HG02759 (cell line): ENCODE data around the gene ICAM1.
A peak's percentile ranks its signal among the peaks of the same experiment; 100 is the strongest.
"Not testable (repeated sequence)": the region's sequence is repeated elsewhere in the genome, so short reads cannot be mapped to it uniquely, and the experiment has no call there.

ENCODE experiments used
- ATAC-seq: cut with Tn5 transposase; IDR thresholded peaks from one replicate; pipeline ENCODE4 v1.9.1; 2021; ENCODE audit warnings: mild to moderate bottlenecking, moderate library complexity; ENCODE audit not compliant: unreplicated experiment

The ICAM1 gene

GRCh38 chr19:10241826-10242449 lies 29.0 kb upstream of the ICAM1 start:
- ATAC-seq, result not testable (repeated sequence)

GRCh38 chr19:10243606-10244005 lies 27.3 kb upstream of the ICAM1 start:
- ATAC-seq, result no peak

GRCh38 chr19:10245189-10245939 lies 25.6 kb upstream of the ICAM1 start:
- ATAC-seq, result no peak

DNA sequence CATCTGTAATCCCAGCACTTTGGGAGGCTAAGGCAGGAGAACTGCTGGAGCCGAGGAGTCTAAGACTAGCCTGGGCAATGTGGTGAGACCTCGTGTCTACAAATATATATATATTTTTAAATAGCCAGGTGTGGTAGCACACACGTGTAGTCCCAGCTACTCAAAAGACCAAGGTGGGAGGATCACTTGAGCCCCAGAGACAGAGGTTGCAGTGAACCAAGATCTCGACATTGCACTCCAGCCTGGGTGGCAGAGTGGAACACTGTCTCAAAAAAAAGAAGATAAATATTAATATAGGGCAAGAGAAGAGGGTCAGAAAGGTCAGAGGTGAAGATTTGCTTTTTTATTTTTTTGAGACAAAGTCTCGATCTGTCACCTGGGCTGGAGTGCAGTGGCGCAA lies 24.4 kb upstream of the ICAM1 start:
- no peak for ATAC-seq

DNA sequence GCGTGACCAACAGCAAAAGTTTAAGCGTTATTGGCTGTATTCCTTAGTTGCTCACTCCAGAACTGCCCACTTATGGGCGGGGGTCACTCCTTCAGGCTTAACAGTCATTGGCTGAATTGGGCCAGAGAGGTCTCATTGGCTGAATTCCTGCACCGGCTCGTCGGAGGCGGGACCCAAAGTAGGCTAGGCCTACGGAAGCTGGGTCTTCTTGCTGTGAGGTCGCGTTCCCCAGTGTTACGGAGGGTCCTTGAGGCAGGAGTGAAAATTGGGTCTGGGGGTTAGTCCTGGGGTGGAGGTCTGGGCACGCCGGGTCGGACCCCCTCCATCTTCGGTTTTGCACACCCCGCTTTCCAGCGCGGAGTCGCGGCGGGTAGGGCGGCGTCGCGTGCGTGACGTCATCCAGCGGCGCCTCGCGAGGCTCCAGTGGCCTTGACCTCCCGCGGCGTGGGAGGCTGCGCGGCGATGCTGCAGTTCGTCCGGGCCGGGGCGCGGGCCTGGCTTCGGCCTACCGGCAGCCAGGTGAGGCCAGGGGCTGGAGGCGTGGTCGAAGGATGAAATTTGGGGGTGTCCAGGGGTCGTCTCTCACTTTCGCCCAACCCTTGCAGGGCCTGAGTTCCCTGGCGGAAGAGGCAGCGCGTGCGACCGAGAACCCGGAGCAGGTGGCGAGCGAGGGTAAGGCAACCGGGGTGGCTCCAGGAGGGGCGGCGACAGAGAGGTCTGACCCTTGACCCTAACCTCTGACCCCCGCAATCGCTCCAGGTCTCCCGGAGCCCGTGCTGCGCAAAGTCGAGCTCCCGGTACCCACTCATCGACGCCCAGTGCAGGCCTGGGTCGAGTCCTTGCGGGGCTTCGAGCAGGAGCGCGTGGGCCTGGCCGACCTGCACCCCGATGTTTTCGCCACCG lies 18.9 kb upstream of the ICAM1 start, which contains the start of gene MRPL4:
TSS of gene MRPL4 (plus strand) at position 423 of the 903 bp plus-strand sequence. CDS start at position 463, 40 bp downstream.
- ATAC-seq, result peak; percentile 85

DNA sequence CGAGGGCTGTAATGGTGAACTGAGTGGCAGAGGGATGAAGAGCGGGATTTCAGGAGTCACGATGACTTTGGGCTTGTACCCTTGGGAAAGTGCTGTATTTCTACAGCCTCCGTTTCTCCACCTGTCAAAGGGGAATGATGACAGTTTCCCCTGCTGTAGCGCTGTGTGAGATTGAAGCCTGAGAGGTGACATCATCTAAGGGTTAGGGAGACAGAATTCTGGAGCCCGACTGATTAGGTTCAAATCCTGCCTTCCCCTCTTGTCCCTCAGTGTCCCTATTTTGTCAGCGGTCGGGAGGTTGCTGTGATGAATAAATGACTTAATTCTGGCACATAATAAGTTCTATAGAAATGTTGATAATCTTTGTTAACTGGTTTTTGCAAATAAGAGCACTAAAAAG lies 18.2 kb upstream of the ICAM1 start:
- ATAC-seq, result no peak

DNA sequence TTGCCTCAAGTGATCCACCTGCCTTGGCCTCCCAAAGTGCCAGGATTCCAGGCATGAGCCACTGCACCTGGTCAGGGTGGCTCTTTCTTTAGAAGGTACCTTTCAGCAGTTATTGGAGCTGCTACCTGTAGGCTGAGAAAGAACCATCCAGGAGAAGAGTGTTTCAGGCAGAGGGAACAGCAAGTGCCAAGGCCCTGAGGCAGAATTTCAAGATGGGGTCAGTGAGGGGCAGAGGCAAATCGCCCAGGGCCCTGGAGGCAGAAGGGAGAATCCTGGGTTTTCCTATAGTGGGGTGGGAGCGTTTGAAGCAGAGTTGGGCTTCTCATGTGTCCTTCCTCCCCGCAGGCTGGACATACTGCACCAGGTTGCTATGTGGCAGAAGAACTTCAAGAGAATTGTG lies 16.7 kb upstream of the ICAM1 start:
- no peak for ATAC-seq

DNA sequence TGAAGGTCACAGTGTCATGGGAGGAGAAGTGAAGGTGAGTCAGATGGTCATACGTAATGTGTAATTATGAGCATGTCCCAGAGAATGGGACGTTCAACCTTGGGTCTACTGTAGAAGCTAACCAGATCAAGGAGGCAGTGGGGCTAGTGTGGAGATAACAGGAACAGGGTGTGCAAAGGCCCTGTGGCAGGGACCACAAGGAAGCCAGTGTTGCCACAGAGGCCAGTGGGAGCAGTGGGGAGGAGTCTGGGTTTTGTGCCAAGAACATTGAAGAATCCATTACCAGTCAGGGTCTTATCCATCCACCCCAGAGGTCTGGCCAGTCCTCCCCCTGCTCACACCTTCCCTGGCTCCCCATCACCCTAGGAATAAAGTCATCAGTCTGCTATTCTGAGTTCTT lies 15.6 kb upstream of the ICAM1 start:
- ATAC-seq, result no peak

DNA sequence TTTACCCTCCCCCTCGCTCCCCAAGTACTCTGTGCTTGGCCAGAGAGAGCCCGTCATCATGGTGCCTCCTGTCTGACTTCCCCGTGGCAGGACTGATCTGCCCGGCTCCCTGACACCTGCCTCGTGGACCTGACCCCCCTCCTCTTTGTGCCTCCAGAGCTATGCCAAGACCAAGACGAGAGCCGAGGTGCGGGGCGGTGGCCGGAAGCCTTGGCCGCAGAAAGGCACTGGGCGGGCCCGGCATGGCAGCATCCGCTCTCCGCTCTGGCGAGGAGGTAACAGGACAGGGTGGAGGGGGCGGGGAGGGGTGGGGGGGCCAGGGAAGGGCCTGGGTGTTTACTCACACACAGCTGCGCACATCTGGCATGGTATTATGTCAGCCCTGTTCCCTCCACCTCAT lies 14.4 kb upstream of the ICAM1 start:
- no peak for ATAC-seq

DNA sequence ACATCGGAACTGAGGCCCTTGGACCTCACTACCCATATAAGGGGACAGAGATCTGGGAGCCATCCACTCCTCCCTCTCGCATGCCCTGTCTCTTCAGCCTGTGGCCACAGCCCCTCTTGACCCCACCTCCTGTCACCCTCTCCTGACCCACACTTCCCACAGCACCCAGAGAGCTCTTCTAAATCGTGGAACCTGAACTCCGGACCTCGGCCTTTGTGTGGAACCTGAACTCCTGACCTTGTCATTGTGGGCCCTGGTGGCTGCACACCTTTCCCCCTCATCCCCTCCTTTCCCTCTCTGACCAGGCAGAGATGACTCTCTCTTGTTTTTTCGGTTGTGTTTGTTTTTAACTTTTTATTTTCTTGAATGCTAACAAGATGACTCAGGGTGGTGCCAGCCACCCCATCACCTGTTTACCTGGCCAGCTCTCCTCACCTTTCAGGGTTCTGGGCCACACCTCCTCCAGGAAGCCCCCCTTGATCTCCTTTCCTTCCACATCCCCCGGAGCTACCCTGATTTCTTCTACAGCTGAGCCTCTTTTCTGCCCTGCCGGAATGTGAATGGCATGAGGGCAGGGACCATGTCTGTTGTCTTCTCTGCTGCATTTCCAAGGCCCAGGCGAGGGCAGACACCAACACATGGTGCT lies 13.8 kb upstream of the ICAM1 start:
- no peak for ATAC-seq

- ATAC-seq, result no peak
Observed at GRCh38 chr19:10258080-10258710, 12.7 kb upstream of the ICAM1 start.

GRCh38 chr19:10259162-10259905 lies 11.6 kb upstream of the ICAM1 start:
- peak; percentile 43 for ATAC-seq

DNA sequence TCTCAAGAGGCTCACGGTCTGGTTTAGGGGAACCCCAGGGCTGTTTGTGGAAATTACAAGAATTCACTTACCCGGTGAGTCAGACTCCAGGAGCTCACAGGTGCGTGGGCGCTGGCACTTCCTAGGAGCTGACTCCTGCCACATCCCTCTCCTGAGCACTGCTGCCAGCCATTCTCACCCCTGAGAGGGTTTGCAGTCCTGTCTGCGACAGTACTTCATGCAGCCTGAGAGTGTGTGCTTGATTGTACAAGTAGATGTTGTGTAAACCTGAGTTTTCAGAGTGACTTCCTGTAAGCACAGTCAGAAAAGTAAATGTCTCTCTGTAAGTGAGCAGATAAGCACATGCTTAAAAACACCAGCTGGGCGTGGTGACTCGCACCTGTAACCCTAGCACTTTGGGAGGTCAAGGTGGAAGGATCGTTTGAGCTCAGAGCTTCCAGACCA lies 10.8 kb upstream of the ICAM1 start:
- no peak for ATAC-seq

GRCh38 chr19:10262771-10263170 lies 8.1 kb upstream of the ICAM1 start:
- ATAC-seq, result no peak

DNA sequence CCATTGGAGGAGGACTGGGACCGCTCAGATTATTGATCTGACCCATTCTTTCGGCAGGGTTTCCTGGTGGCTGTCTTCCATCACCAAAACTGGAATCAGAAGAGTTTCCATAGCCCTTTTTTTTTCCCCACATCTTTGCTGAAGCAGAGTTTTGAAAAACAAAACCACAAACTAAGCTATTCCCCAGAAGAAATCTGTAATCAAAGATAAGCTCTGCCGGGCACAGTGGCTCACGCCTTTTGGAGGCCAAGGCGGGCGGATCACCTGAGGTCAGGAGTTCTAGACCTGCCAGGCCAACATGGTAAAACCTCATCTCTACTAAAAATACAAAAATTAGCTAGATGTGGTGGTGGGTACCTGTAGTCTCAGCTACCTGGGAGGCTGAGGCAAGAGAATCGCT lies 4.2 kb upstream of the ICAM1 start:
- no peak for ATAC-seq

GRCh38 chr19:10268071-10268470 lies 2.8 kb upstream of the ICAM1 start:
- no peak for ATAC-seq

DNA sequence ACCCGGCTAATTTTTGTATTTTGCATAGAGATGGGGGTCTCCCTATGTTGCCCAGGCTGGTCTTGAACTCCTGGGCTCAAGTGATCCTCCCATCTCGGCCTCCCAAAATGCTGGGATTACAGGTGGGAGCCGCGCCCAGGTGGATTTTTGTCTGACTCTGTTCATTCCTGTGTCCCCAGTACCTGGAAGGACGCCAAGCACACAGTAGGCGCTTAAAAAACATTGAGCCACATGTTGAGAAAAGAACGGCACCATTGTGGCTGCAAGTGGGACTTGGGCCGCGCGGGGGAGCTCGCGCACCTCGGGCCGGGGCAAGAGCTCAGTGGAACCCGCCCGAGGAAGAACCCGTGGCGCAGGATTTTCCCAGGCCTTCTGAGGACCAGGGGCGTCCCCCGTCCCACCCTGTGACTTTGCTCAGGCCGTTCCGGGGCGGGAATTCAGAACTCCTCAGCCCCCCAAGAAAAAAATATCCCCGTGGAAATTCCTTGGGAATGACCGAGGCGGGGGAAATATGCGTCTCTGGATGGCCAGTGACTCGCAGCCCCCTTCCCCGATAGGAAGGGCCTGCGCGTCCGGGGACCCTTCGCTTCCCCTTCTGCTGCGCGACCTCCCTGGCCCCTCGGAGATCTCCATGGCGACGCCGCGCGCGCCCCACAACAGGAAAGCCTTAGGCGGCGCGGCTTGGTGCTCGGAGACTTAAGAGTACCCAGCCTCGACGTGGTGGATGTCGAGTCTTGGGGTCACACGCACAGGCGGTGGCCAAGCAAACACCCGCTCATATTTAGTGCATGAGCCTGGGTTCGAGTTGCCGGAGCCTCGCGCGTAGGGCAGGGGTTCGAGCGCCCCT lies 1.4 kb upstream of the ICAM1 start:
- peak; percentile 41 for ATAC-seq

DNA sequence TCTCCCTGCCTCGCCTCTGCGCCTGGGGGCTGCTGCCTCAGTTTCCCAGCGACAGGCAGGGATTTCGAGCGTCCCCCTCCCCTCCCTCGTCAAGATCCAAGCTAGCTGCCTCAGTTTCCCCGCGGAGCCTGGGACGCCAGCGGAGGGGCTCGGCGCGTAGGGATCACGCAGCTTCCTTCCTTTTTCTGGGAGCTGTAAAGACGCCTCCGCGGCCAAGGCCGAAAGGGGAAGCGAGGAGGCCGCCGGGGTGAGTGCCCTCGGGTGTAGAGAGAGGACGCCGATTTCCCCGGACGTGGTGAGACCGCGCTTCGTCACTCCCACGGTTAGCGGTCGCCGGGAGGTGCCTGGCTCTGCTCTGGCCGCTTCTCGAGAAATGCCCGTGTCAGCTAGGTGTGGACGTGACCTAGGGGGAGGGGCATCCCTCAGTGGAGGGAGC lies 722 bp upstream of the ICAM1 start:
- peak; percentile 42 for ATAC-seq
